ENCODE measurements around the gene ASF1A. TPM values are rescaled to one million over a fixed set of nuclear protein-coding genes. Genes with fewer than 3 reads are reported as not detected.
A peak's percentile ranks its signal among the peaks of the same experiment; 100 is the strongest.

Gene ASF1A
- total RNA-seq, 1 experiment from 2014 or later: 14.1 TPM

GRCh38 chr6:118895859-118896258, 1.9 kb downstream of the ASF1A start:
- Histone ChIP-seq H3K9me3 (no peaks in the 10 kb centered on the region), H3K36me3 (peaks cover 15% of the 10 kb centered on the region), H3K4me3 (peak overlapping the region; percentile 90), H3K27me3 (no peaks in the 10 kb centered on the region)
- no peak for DNase-seq

- H3K27me3 ChIP-seq: no peaks in the 10 kb centered on the region
- H3K36me3 ChIP-seq: peaks cover 15% of the 10 kb centered on the region
- peak overlapping the region; percentile 90 for H3K4me3 ChIP-seq
Measured at GRCh38 chr6:118896339-118897136, 2.6 kb downstream of the ASF1A start.

DNA sequence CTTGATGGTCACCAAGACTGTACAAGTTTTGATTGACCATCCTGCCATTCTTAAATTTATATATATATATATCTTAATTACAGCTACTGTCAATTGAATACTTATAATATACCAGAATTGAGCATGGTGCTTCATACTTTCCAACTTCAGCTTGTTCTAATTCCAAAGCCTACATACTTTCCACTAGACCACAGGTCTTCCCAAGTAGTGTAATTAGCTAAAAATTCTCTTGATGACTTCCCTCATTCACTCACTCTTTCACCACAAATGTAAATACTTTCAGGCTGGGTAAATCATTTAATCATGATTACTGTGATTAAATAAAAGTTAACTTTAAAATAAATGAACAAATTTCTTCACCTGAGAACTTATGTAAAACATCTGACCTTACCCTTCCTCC, 3.4 kb downstream of the ASF1A start:
- no peak for DNase-seq
- peaks cover 15% of the 10 kb centered on the region for H3K36me3 ChIP-seq

More at GRCh38 chr6:118896339-118897136, 2.6 kb downstream of the ASF1A start:
- no peak for DNase-seq
- H3K9me3 ChIP-seq: no peaks in the 10 kb centered on the region

GRCh38 chr6:118899948-118900347, 6.0 kb downstream of the ASF1A start:
- no peaks in the 10 kb centered on the region for H3K9me3 ChIP-seq
- H3K4me3 ChIP-seq: no peak overlapping the region
- no peaks in the 10 kb centered on the region for H3K27me3 ChIP-seq
- H3K36me3 ChIP-seq: peaks cover 15% of the 10 kb centered on the region
- no peak for DNase-seq

More for the DNA sequence above, 3.4 kb downstream of the ASF1A start:
- no peaks in the 10 kb centered on the region for H3K9me3 ChIP-seq
- H3K27me3 ChIP-seq: no peaks in the 10 kb centered on the region
- no peak overlapping the region for H3K4me3 ChIP-seq

- DNase-seq: no peak
Measured at GRCh38 chr6:118902726-118903125, 8.8 kb downstream of the ASF1A start.

DNA sequence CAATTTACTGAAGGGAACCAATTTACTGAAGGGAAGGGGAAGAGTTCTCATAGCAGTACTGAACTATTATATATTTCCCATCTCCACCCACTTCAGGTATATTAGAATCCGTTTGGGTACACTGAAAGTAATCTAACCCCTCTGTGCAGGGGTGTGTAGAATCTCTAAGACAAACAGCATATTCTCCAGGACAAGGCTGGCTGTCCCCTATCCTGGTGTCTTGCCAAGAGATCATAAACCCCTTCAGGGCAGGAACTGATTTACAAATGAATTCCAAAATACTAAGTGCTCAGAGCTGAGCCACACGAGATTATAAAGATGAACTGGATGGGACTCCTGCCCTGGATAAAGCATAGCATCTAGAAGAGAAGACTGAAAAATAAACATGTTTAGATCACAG, 9.2 kb downstream of the ASF1A start:
- H3K4me3 ChIP-seq: no peak overlapping the region
- H3K27me3 ChIP-seq: no peaks in the 10 kb centered on the region
- no peak for DNase-seq
- H3K9me3 ChIP-seq: no peaks in the 10 kb centered on the region
- peaks cover 28% of the 10 kb centered on the region for H3K36me3 ChIP-seq

More at GRCh38 chr6:118902726-118903125, 8.8 kb downstream of the ASF1A start:
- H3K4me3 ChIP-seq: no peak overlapping the region
- peaks cover 28% of the 10 kb centered on the region for H3K36me3 ChIP-seq
- no peaks in the 10 kb centered on the region for H3K9me3 ChIP-seq
- H3K27me3 ChIP-seq: no peaks in the 10 kb centered on the region

DNA sequence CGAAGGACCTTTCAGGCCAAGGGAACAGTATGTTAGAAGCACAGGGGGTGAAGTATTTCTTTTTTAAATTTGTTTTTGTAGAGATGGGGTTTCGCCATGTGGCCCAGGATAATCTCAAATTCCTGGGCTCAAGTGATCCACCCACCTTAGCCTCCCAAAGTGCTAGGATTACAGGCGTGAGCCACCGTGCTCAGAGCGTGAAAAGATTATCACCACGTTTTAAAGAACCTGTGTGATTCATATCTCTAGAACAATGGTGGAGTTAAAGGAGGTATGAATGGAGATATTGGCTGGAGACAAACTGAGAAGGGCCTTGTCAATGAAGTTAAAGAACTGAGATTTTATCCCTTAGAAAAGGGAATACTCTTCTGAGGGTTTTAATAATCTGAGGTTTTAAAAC, 9.7 kb downstream of the ASF1A start:
- H3K9me3 ChIP-seq: no peaks in the 10 kb centered on the region
- H3K27me3 ChIP-seq: no peaks in the 10 kb centered on the region
- H3K36me3 ChIP-seq: peaks cover 31% of the 10 kb centered on the region
- H3K4me3 ChIP-seq: no peak overlapping the region
- no peak for DNase-seq

GRCh38 chr6:118905084-118905483, 11.1 kb downstream of the ASF1A start:
- no peak for DNase-seq
- peaks cover 32% of the 10 kb centered on the region for H3K36me3 ChIP-seq
- H3K27me3 ChIP-seq: no peaks in the 10 kb centered on the region
- no peak overlapping the region for H3K4me3 ChIP-seq
- no peaks in the 10 kb centered on the region for H3K9me3 ChIP-seq

GRCh38 chr6:118905851-118906250, 11.9 kb downstream of the ASF1A start:
- peaks cover 37% of the 10 kb centered on the region for H3K36me3 ChIP-seq
- no peak for DNase-seq

GRCh38 chr6:118908441-118908840, 14.5 kb downstream of the ASF1A start:
- H3K27me3 ChIP-seq: no peaks in the 10 kb centered on the region
- no peak for DNase-seq
- H3K36me3 ChIP-seq: peaks cover 57% of the 10 kb centered on the region
- no peaks in the 10 kb centered on the region for H3K9me3 ChIP-seq
- no peak overlapping the region for H3K4me3 ChIP-seq

More at GRCh38 chr6:118905851-118906250, 11.9 kb downstream of the ASF1A start:
- Histone ChIP-seq H3K9me3 (no peaks in the 10 kb centered on the region), H3K27me3 (no peaks in the 10 kb centered on the region), H3K4me3 (no peak overlapping the region)

GRCh38 chr6:118912646-118913045, 18.7 kb downstream of the ASF1A start:
- DNase-seq: no peak
- Histone ChIP-seq H3K27me3 (no peaks in the 10 kb centered on the region), H3K36me3 (peaks cover 47% of the 10 kb centered on the region)

DNA sequence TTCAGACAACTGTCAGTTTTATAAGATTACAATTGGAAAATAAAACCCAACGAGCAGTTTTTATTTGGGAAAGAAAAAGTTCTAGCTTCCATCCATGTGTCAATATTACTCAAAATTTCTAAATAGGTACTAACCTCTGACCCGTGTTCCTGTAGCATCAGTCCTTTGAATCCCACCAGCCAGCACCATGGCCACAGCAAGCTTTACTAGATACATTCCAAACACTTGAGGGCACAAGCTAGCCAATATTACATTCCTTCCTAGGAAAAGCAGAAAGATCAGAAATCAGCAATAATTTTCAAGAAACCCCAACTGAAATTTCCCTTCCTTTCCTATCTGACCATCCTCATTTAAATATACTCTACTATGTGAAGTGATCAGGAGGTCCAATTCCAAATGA, 19.2 kb downstream of the ASF1A start:
- no peaks in the 10 kb centered on the region for H3K27me3 ChIP-seq
- no peaks in the 10 kb centered on the region for H3K9me3 ChIP-seq
- H3K36me3 ChIP-seq: peaks cover 46% of the 10 kb centered on the region
- no peak overlapping the region for H3K4me3 ChIP-seq
- no peak for DNase-seq

More at GRCh38 chr6:118912646-118913045, 18.7 kb downstream of the ASF1A start:
- Histone ChIP-seq H3K9me3 (no peaks in the 10 kb centered on the region), H3K4me3 (no peak overlapping the region)

DNA sequence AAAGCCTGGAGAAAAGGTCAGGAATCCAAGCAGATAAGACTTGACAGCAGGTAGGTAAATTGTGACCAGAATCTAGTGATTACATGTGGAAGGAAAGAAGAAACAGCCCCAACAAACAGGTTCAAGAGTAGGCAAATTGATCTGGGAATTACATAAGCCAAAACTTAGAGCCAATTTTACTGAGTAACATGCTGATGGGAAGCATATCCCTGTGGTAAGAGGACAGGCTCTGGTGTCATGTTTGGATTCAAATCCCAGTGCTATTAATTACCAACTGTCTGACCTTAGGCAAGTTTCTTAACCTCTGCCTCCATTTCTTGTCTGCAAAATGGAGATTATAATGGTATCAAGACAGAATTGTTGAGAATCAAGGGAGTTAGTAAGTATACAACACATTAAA, 20.6 kb downstream of the ASF1A start:
- no peak for DNase-seq
- Histone ChIP-seq H3K9me3 (no peaks in the 10 kb centered on the region), H3K4me3 (no peak overlapping the region), H3K27me3 (no peaks in the 10 kb centered on the region), H3K36me3 (peaks cover 37% of the 10 kb centered on the region)

GRCh38 chr6:118917546-118918328, 23.8 kb downstream of the ASF1A start:
- Histone ChIP-seq H3K9me3 (no peaks in the 10 kb centered on the region), H3K36me3 (peaks cover 33% of the 10 kb centered on the region), H3K27me3 (no peaks in the 10 kb centered on the region), H3K4me3 (no peak overlapping the region)
- DNase-seq: no peak

GRCh38 chr6:118918329-118918725, 24.4 kb downstream of the ASF1A start:
- Histone ChIP-seq H3K9me3 (no peaks in the 10 kb centered on the region), H3K4me3 (no peak overlapping the region), H3K36me3 (peaks cover 30% of the 10 kb centered on the region), H3K27me3 (no peaks in the 10 kb centered on the region)
- no peak for DNase-seq

GRCh38 chr6:118921084-118921483, 27.1 kb downstream of the ASF1A start:
- DNase-seq: no peak
- H3K27me3 ChIP-seq: no peaks in the 10 kb centered on the region
- peaks cover 38% of the 10 kb centered on the region for H3K36me3 ChIP-seq
- no peak overlapping the region for H3K4me3 ChIP-seq
- H3K9me3 ChIP-seq: no peaks in the 10 kb centered on the region

DNA sequence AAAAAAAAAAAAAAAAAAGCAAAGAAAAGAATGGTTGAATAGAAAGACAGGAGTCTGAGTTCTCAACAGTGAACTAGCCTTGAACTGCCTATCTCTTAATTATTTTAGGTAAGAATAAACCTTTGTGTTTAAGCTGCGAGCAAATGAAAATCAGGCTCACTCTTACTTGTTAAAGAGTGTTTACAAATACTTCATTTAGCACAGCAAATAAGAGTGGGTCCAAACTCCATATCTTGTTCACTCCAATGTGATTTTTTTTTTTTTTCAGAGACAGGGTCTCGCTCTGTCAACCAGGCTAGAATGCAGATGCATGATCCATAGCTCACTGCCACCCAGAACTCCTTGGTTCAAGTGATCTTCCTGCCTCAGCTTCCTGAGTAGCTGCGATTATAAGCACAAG, 29.1 kb downstream of the ASF1A start:
- Histone ChIP-seq H3K4me3 (no peak overlapping the region), H3K27me3 (no peaks in the 10 kb centered on the region), H3K36me3 (peaks cover 47% of the 10 kb centered on the region), H3K9me3 (no peaks in the 10 kb centered on the region)
- no peak for DNase-seq

All from MG63 (cell line).